HS-5 (cell line): Measurements from ENCODE around the gene CFAP298.
"Not testable (repeated sequence)": the region's sequence is repeated elsewhere in the genome, so short reads cannot be mapped to it uniquely, and the experiment has no call there.

Experiments
- DNase-seq: peaks from one replicate; pipeline ENCODE4 v3.0.0-alpha.2; 2012; ENCODE audit warnings: low read depth

CFAP298 gene, protein sequence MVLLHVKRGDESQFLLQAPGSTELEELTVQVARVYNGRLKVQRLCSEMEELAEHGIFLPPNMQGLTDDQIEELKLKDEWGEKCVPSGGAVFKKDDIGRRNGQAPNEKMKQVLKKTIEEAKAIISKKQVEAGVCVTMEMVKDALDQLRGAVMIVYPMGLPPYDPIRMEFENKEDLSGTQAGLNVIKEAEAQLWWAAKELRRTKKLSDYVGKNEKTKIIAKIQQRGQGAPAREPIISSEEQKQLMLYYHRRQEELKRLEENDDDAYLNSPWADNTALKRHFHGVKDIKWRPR

GRCh38 chr21:32612075-32612998 lies at the start of gene CFAP298:
CFAP298 (minus strand) TSS chr21:32612377; CDS start chr21:32612243, 134 bp downstream.
- peak; percentile 76 for DNase-seq

DNA sequence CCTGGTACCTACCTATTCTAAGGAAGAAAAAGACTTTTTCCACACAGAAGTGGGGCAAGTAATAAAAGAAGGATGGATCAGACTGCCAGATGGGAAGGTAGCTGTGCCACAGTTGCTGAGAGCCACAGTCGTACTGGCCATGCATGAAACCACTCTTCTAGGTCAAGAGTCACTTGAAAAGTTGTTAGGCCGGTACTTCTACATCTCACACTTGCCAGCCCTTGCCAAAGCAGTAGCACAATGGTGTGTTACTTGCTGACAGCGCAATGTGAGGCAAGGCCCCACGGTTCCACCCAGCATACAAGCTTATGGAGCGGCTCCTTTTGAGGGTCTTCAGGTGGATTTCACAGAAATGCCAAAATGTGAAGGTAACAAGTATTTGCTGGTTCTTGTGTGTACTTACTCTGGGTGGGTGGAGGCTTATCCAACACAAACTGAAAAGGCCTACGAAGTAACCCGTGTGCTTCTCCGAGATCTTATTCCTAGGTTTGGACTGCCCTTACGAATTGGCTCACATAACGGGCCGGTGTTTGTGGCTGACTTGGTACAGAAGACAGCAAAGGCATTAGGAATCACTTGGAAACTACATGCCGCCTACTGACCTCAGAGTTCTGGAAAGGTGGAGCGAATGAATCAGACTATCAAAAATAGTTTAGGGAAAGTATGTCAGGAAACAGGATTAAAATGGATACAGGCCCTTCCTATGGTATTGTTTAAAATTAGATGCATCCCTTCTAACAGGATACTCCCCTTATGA lies 49.0 kb upstream of the CFAP298 start:
- not testable (repeated sequence) for DNase-seq

DNA sequence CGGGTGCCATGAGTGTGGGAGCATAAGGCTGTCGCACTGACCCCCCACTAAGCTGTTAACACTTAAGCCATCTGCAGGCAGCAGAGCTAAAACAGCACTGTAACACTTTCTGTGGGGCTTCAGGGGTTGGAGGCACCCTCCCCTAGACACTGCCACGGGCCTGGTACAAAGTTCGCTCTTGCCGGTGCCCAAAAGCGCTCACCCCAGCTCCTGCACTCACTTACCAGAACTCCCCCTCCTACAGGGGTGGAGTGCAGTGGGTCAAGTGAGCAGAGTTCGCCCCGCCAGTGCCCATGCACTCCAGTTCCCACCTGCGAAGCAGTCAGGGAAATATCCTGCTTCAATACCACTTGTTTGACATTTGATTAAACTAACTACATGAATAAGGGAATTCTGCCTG lies 46.3 kb upstream of the CFAP298 start:
- DNase-seq: no peak

DNA sequence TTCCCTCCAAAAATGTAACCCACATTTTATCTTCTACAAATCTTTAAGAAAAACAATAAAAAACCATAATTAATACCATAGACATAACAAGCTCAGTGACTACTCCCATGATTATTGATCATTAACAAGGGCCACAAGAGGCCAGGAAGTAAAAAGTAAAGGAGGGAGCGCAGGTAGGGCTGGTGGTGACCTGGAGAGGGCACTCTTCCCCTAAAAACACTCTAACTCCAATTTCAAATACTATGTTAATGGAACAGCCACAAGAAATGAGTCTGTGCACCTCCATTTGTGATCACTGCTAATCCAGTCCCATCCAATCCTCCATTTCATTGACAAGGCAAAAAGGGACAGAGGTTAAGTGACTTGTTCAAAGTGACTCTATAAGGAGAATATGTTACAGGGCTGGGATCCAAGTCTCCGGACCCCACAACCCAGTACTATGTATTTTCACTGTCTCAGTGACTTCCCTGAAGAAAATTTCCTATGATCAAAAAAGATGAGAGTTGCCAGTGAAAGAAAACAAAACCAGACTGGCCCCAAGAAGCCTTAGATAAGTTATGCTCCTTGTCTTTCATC lies 41.2 kb upstream of the CFAP298 start:
- DNase-seq: no peak

DNA sequence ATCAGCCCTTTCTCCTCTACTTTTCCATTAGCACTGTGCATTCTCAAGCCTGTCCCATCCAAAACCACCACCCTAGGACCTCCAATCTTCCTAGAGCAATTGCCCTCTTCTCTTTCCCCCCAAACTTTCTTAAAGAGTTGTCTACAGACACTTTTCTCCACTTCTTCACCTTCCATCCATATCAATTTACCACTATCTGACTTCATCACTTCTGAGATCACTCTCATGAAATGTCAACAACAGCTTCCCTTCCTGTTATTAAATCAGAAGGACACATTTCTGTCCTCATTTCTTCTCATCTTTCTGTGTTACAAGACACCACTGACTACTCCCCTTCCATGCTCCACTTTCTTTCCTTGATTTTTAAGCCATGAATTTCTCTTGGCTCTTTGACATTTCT lies 36.0 kb upstream of the CFAP298 start:
- no peak for DNase-seq

GRCh38 chr21:32645261-32646182 lies 33.3 kb upstream of the CFAP298 start:
- DNase-seq: no peak

GRCh38 chr21:32641710-32642698 lies 29.8 kb upstream of the CFAP298 start:
- no peak for DNase-seq

- DNase-seq: peak; percentile 59
Measured at GRCh38 chr21:32626621-32627196, 14.5 kb upstream of the CFAP298 start.

DNA sequence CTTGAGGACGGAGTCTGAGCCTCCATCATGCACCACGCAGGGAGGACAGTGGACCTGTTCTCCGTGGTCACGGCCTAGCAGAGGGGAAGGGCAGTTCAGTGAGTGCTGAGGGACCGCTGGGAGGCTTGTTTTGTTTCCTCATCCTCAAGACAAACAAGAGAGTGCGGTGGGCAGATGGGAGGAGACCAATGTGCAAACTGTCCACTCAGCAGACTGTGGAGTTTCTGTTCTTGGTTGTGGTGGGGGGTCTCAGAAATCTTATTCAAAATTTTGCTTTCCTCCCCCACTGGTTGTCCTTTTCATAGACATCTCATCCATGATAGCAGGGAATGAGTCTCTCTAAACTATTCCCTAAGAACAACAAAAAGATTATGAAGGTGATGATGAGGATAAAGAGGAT lies 6.0 kb upstream of the CFAP298 start:
- not testable (repeated sequence) for DNase-seq

- no peak for DNase-seq
Measured at GRCh38 chr21:32613436-32614043, 1.4 kb upstream of the CFAP298 start.

DNA sequence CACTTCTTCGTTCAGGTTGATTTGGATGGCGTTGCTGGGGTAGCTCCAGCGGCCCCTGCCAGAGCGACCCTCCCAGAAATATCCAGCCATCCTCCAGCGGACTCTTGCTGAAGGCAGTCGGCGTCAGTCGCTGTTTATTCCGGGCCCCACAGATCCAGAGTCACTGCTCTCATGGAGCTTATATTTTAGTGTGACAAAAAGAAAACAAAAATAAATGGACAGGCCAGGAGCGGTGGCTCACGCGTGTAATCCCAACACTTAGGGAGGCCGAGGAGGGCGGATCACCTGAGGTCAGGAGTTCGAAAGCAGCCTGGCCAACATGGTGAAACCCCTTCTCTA lies 791 bp upstream of the CFAP298 start:
- DNase-seq: no peak

DNA sequence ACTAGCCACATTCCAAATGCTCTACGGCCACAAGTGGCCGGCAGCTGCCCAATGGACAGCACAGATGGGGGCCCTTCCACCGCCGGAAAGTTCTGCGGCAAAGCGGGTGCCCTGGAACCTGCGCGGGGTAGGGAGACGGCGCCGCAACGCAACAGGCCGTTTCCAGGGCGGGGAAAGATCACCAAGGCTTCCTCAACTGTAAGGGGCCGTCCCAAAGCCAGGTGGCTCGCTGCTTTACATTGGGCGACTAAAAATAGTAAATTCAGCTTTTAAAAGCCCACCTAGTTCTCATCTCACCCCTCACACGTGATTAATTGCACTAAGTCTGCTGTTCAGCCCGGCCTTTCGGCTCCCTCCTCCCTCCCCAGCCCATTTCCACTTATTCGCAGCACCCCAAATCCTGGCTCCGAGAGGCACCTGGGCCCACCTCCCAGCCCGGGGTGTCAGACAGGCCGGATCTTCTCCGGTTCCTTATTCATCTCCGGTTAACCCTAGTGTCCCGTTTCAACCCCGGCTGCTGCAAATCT lies 643 bp downstream of the CFAP298 start:
- no peak for DNase-seq

DNA sequence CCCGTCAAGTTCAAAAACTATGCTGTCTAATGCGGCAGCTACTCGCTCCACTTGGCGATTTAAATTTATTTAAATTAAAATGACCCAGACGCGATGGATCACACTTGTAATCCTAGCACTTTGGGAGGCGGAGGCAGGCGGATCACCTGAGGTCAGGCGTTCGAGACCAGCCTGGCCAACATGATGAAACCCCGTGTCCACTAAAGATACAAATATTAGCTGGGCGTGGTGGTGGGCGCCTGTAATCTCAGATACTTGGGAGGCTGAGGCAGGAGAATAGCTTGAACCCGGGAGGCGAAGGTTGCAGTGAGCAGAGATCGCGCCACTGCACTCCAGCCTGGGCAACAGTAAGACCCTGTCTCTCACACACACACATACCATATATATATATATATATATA lies 1.2 kb downstream of the CFAP298 start:
- DNase-seq: not testable (repeated sequence)

DNA sequence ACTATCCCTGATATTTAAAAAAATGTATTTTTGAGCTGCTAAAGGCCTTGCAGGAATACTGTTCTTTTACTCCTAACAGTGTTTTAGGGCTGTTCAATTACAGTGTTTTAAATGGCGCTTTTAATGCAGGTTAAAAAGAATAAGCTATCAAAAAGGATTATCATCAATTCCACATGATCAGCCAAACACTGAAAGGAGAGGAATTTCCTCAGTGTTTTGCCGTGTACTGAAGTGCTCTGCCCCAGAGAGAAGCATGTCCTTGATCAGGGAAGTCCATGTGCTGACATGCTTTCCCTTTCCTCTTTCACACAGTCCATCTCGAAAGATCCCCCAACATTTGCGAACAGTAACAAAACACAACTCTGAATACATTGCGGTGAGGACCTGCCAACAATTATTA lies 3.3 kb downstream of the CFAP298 start:
- no peak for DNase-seq

DNA sequence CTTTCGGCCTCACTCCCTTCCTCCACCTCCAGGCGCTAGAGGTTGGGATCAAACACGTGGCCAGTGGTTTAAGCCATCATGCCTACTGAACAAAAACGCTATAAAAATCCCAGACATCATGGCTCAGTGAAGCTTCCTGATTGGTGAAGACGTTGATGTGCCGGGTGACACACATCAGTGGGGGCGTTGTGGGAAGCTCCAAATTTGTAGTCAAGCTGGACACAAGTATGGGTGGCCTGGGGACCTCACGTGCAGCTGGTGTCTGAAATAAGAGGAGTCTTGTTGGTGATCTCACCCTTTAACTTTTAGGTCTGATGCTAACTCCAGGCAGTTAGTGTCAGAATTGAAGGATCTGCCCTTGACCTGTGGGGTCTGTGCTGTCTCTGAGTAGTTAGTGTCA lies 6.7 kb downstream of the CFAP298 start:
- no peak for DNase-seq

DNA sequence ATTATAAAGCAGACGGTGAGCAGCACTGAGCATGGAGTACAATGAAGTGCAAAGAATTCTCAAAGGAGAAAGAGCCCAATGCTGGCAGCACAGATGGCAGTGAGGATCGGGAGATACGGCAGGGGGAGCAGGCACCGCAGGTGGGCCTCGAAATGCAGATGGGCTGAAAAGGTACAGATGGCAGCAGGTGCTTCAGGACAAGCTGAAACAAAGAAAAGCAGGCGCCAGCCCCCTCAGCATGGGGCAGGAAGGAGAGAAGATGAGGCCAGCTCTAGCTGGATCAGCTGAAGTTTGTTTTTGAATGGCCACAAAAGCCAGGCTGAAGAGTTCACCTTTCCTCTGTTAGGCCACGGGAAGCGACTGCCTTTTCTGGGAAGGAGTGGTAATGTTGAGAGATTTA lies 7.7 kb downstream of the CFAP298 start:
- DNase-seq: no peak

DNA sequence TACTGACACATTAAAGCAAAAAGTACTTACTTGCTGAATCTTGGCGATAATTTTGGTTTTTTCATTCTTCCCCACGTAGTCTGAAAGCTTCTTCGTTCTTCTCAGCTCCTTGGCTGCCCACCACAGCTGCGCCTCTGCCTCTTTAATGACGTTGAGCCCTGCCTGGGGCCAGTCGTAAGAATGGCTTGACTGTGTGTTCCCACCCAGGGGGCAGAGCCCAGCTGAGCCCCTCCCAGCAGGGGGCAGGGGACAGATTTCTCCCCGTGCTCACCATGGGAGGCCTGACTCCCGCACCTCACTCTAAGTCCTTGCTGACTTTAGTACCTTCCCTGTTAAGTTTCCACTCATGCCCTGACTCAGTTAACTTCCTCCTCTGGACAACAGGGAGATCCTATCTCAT lies 9.0 kb downstream of the CFAP298 start:
- no peak for DNase-seq

- no peak for DNase-seq
Measured at GRCh38 chr21:32602099-32602498, 10.1 kb downstream of the CFAP298 start.

- no peak for DNase-seq
Measured at GRCh38 chr21:32599526-32599925, 12.7 kb downstream of the CFAP298 start.
